B cell (primary cell): ENCODE data around the gene CNPY2. TPM values are rescaled to one million over a fixed set of nuclear protein-coding genes. Genes with fewer than 3 reads are reported as not detected.

Experiments
- ATAC-seq: fragments of 200-7000 bp; cut with Tn5 transposase; one replicate; pipeline ENCODE4 v1.10.0; 2021; ENCODE audit warnings: low read depth, mild to moderate bottlenecking, moderate number of reproducible peaks, moderate library complexity
- CTCF ChIA-PET: fragments of 350-600 bp; sonication (Branson Sonifier 250); formaldehyde crosslinking; loops from one replicate; lab custom pipeline; 2021; ENCODE audit warnings: antibody characterized with exemption, inconsistent platforms; lab: Charles Lee
- POLR2A ChIA-PET: fragments of 350-600 bp; sonication (Branson Sonifier 250); formaldehyde crosslinking; loops from one replicate; lab custom pipeline; 2021; ENCODE audit warnings: antibody characterized with exemption; lab: Charles Lee
- DNase-seq: peaks from one replicate; pipeline ENCODE4 v3.0.0; 2013
- H2AFZ ChIP-seq: 2 replicates; pipeline ENCODE4 v1.6.1; 2012; ENCODE audit warnings: mild to moderate bottlenecking, low read depth, low read length; ENCODE audit not compliant: insufficient read depth, poor library complexity, severe bottlenecking
- H3K27ac ChIP-seq, 2 donors: 1 replicate in 1 of 2; 2 replicates in 1 of 2; pipeline ENCODE4 v1.5.1; 2012 to 2013; ENCODE audit warnings: low read length in 2 of 2, mild to moderate bottlenecking in 2 of 2, moderate library complexity in 1 of 2
- H3K27me3 ChIP-seq, 4 experiments: fragments of 200-600 bp in 1 of 4; sonication (generic) in 1 of 4; replicated peaks in 1 of 4; 1 replicate in 2 of 4; 2 replicates in 2 of 4; pipeline versions ENCODE4 v1.6.1 to v1.7.0; 2013 to 2016; ENCODE audit warnings: low read length in 3 of 4, mild to moderate bottlenecking in 2 of 4, mixed read lengths in 1 of 4, moderate library complexity in 1 of 4; ENCODE audit not compliant: insufficient read depth in 4 of 4, control insufficient read depth in 3 of 4; ENCODE audit errors: control extremely low read depth in 1 of 4
- H3K36me3 ChIP-seq, 2 experiments: replicated peaks in 1 of 2; 1 replicate in 1 of 2; 2 replicates in 1 of 2; pipeline versions ENCODE4 v1.6.1 to v1.7.1; 2013; ENCODE audit warnings: low read length in 1 of 2; ENCODE audit not compliant: insufficient read depth in 2 of 2, control insufficient read depth in 1 of 2; ENCODE audit errors: control extremely low read depth in 1 of 2, extremely low read depth in 1 of 2
- H3K4me1 ChIP-seq, 2 donors: fragments of 200-600 bp in 1 of 2; sonication (generic) in 1 of 2; 1 replicate in 1 of 2; 2 replicates in 1 of 2; pipeline versions ENCODE4 v1.5.1 to v1.6.1; 2013 to 2017; ENCODE audit warnings: low read length in 2 of 2; ENCODE audit not compliant: control insufficient read depth in 2 of 2, insufficient read depth in 2 of 2
- H3K4me2 ChIP-seq: replicated peaks from 2 replicates; pipeline ENCODE3; 2012; ENCODE audit warnings: mild to moderate bottlenecking, low read depth, low read length; ENCODE audit not compliant: poor library complexity, severe bottlenecking
- H3K4me3 ChIP-seq, 5 experiments: fragments of 200-600 bp in 1 of 5; sonication (generic) in 1 of 5; 1 replicate in 3 of 5; 2 replicates in 2 of 5; pipeline versions ENCODE4 v1.5.1 to v1.7.0; 2011 to 2016; ENCODE audit warnings: low read length in 4 of 5, mild to moderate bottlenecking in 4 of 5, low read depth in 2 of 5, control low read depth in 1 of 5, moderate library complexity in 1 of 5; ENCODE audit not compliant: insufficient read depth in 1 of 5; ENCODE audit errors: control extremely low read depth in 1 of 5, extremely low read depth in 1 of 5
- H3K79me2 ChIP-seq: fragments of 200-600 bp; sonication (generic); one replicate; pipeline ENCODE4 v1.6.0; 2016; ENCODE audit warnings: low read length; ENCODE audit not compliant: control insufficient read depth, insufficient read depth
- H3K9ac ChIP-seq: fragments of 200-600 bp; sonication (generic); 2 replicates; pipeline ENCODE4 v1.6.1; 2017; ENCODE audit warnings: mild to moderate bottlenecking, low read length, moderate library complexity
- H3K9me3 ChIP-seq, 3 donors: one replicate each; pipeline versions ENCODE4 v1.6.1 to v1.7.1; 2013; ENCODE audit warnings: low read length in 2 of 3; ENCODE audit not compliant: control insufficient read depth in 2 of 3, insufficient read depth in 1 of 3; ENCODE audit errors: control extremely low read depth in 1 of 3
- H4K20me1 ChIP-seq: 2 replicates; pipeline ENCODE4 v1.6.0; 2012; ENCODE audit warnings: mild to moderate bottlenecking, low read length; ENCODE audit not compliant: insufficient read depth, control insufficient read depth, poor library complexity, severe bottlenecking
- H3K27ac Mint-ChIP-seq: one replicate; pipeline ENCODE4 v1.8.0; 2021; ENCODE audit warnings: mixed read lengths
- H3K27me3 Mint-ChIP-seq: one replicate; pipeline ENCODE4 v1.8.0; 2021; ENCODE audit warnings: mixed read lengths
- H3K4me1 Mint-ChIP-seq: one replicate; pipeline ENCODE4 v1.8.0; 2021; ENCODE audit warnings: mixed read lengths
- H3K4me3 Mint-ChIP-seq: one replicate; pipeline ENCODE4 v1.8.0; 2021; ENCODE audit warnings: mixed read lengths
- H3K9me3 Mint-ChIP-seq: one replicate; pipeline ENCODE4 v1.8.0; 2022; ENCODE audit warnings: mixed read lengths; ENCODE audit not compliant: insufficient read depth
- EZH2 ChIP-seq: IDR thresholded peaks from 2 replicates; pipeline ENCODE4 v1.6.1; 2012; ENCODE audit warnings: borderline replicate concordance, low read depth, mild to moderate bottlenecking, moderate library complexity, low read length; ENCODE audit not compliant: insufficient read depth, poor library complexity, severe bottlenecking
- WGBS: methylation state at CpG from one replicate; pipeline ENCODE4 v1.1.5; 2013; ENCODE audit warnings: missing lambda C conversion rate; ENCODE audit not compliant: insufficient coverage; 5-methylcytosine and 5-hydroxymethylcytosine counted together
- intact Hi-C: fragments of 100-400 bp; cut with micrococcal nuclease; formaldehyde crosslinking; loops from one replicate; pipeline ENCODE4 v1.10.0; 2022
- polyA plus RNA-seq: library from polyadenylated mRNA; depleted of rRNA; stranded (reverse); fragments of >200 nt; gene quantifications from 2 replicates; pipeline ENCODE4 v1.2.3, GENCODE V29; 2012
- small RNA-seq: library from RNA; depleted of rRNA; stranded (forward); fragments of <200 nt; gene quantifications from one replicate; pipeline ENCODE3, GENCODE V24; 2012; ENCODE audit warnings: low replicate concordance, low read depth; ENCODE audit not compliant: insufficient read length
- total RNA-seq, 2 donors: library from RNA; stranded (reverse); fragments of 120-200 nt in 1 of 2; gene quantifications; 1 replicate in 1 of 2; 2 replicates in 1 of 2; pipeline versions ENCODE4 v1.2.3 to v1.2.4, GENCODE V29; 2013 to 2022
- TF ChIP-seq, protein P1 (sequence below): fragments of 200-600 bp; IDR thresholded peaks from one replicate; pipeline ENCODE4 v1.8.0; 2022; ENCODE audit warnings: antibody characterized with exemption, mild to moderate bottlenecking

The CNPY2 gene
- total and polyA plus RNA-seq, 2 donors (not counting 1 experiment from before 2014, with no cell fraction given) = 61.9 to 91.2 TPM

GRCh38 chr12:56260380-56260779, 55.4 kb downstream of the CNPY2 start:
- no peak overlapping the region for H3K4me3 Mint-ChIP-seq
- no peak overlapping the region for H3K27ac ChIP-seq
- no peaks in the 10 kb centered on the region for H3K27me3 ChIP-seq
- no peaks in the 10 kb centered on the region for H3K9me3 Mint-ChIP-seq
- H4K20me1 ChIP-seq = peaks cover 21% of the 10 kb centered on the region
- TF ChIP-seq EZH2 = no peak
- TF ChIP-seq, protein P1, sequence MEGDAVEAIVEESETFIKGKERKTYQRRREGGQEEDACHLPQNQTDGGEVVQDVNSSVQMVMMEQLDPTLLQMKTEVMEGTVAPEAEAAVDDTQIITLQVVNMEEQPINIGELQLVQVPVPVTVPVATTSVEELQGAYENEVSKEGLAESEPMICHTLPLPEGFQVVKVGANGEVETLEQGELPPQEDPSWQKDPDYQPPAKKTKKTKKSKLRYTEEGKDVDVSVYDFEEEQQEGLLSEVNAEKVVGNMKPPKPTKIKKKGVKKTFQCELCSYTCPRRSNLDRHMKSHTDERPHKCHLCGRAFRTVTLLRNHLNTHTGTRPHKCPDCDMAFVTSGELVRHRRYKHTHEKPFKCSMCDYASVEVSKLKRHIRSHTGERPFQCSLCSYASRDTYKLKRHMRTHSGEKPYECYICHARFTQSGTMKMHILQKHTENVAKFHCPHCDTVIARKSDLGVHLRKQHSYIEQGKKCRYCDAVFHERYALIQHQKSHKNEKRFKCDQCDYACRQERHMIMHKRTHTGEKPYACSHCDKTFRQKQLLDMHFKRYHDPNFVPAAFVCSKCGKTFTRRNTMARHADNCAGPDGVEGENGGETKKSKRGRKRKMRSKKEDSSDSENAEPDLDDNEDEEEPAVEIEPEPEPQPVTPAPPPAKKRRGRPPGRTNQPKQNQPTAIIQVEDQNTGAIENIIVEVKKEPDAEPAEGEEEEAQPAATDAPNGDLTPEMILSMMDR = no peak
- H2AFZ ChIP-seq = no peak overlapping the region
- no peak overlapping the region for H3K9ac ChIP-seq
- ChIA-PET POLR2A (no interaction called here), CTCF (interaction anchor here (0.8 to 5.8 kb wide), 5 partner anchors 23 to 142 kb away, joined by 3 to 40 read pairs (median 3); partner anchors contain the start of gene ZC3H10)
- no peak overlapping the region for H3K27ac Mint-ChIP-seq
- intact Hi-C loops = no loop called here
- no peak overlapping the region for H3K4me3 ChIP-seq
- no peaks in the 10 kb centered on the region for H3K9me3 ChIP-seq
- no peak overlapping the region for H3K4me2 ChIP-seq
- peaks cover 18% of the 10 kb centered on the region for H3K4me1 Mint-ChIP-seq
- no peak for ATAC-seq
- H3K36me3 ChIP-seq = peaks cover 0 to 16% of the 10 kb centered on the region in 2 experiments
- peaks cover 16 to 21% of the 10 kb centered on the region in 2 donors for H3K4me1 ChIP-seq
- DNase-seq = no peak
- H3K27me3 Mint-ChIP-seq = no peaks in the 10 kb centered on the region
- WGBS = 100% methylated on average over 4 of the region's 8 CpGs
- peaks cover 32% of the 10 kb centered on the region for H3K79me2 ChIP-seq

Small RNAs within 50 kb of the gene (small RNA-seq; reads per million reads assigned to genes)
- gene RNU7-40P = not detected

Other genes with a start within 250 kb of the CNPY2 start
- gene ERBB3, start 235.8 kb downstream of the CNPY2 start, total RNA-seq = not detected in 2 replicates
- gene ERBB3, start 235.8 kb downstream of the CNPY2 start, polyA plus RNA-seq = 0.06 and 0.10 TPM in 2 replicates
- 77.3 and 84.6 TPM in 2 replicates for gene PA2G4, start 211.4 kb downstream of the CNPY2 start, total RNA-seq
- gene PA2G4, start 211.4 kb downstream of the CNPY2 start, polyA plus RNA-seq = 53.4 and 56.7 TPM in 2 replicates
- 4,341 and 4,738 TPM in 2 replicates for gene RPL41, start 199.4 kb downstream of the CNPY2 start, total RNA-seq
- gene RPL41, start 199.4 kb downstream of the CNPY2 start, polyA plus RNA-seq = 8,499 and 10,371 TPM in 2 replicates
- gene ZC3H10, start 197.7 kb downstream of the CNPY2 start, total RNA-seq = 21.7 and 25.5 TPM in 2 replicates
- 3.3 and 4.7 TPM in 2 replicates for gene ZC3H10, start 197.7 kb downstream of the CNPY2 start, polyA plus RNA-seq
- gene ESYT1, start 187.7 kb downstream of the CNPY2 start, total RNA-seq = 151 and 154 TPM in 2 replicates
- 132 and 162 TPM in 2 replicates for gene ESYT1, start 187.7 kb downstream of the CNPY2 start, polyA plus RNA-seq
- 23.7 and 25.7 TPM in 2 replicates for gene MYL6B, start 163.4 kb downstream of the CNPY2 start, total RNA-seq
- 18.7 and 27.8 TPM in 2 replicates for gene MYL6B, start 163.4 kb downstream of the CNPY2 start, polyA plus RNA-seq
- 645 and 675 TPM in 2 replicates for gene MYL6, start 157.6 kb downstream of the CNPY2 start, total RNA-seq
- gene MYL6, start 157.6 kb downstream of the CNPY2 start, polyA plus RNA-seq = 711 and 892 TPM in 2 replicates
- gene SMARCC2, start 126.5 kb downstream of the CNPY2 start, total RNA-seq = 195 and 198 TPM in 2 replicates
- gene SMARCC2, start 126.5 kb downstream of the CNPY2 start, polyA plus RNA-seq = 56.3 and 70.4 TPM in 2 replicates
- 129 and 134 TPM in 2 replicates for gene RNF41, start 94.1 kb downstream of the CNPY2 start, total RNA-seq
- 107 and 113 TPM in 2 replicates for gene RNF41, start 94.1 kb downstream of the CNPY2 start, polyA plus RNA-seq
- 12.4 and 14.9 TPM in 2 replicates for gene NABP2, start 91.6 kb downstream of the CNPY2 start, total RNA-seq
- 13.1 and 16.1 TPM in 2 replicates for gene NABP2, start 91.6 kb downstream of the CNPY2 start, polyA plus RNA-seq
- 0.41 and 0.69 TPM in 2 replicates for gene SLC39A5, start 85.9 kb downstream of the CNPY2 start, total RNA-seq
- 0.92 and 0.97 TPM in 2 replicates for gene SLC39A5, start 85.9 kb downstream of the CNPY2 start, polyA plus RNA-seq
- gene ANKRD52, start 57.6 kb downstream of the CNPY2 start, total RNA-seq = 46.5 and 54.6 TPM in 2 replicates
- 16.3 and 17.9 TPM in 2 replicates for gene ANKRD52, start 57.6 kb downstream of the CNPY2 start, polyA plus RNA-seq
- 73.5 and 76.3 TPM in 2 replicates for gene COQ10A, start 49.0 kb downstream of the CNPY2 start, total RNA-seq
- 73.6 and 84.5 TPM in 2 replicates for gene COQ10A, start 49.0 kb downstream of the CNPY2 start, polyA plus RNA-seq
- 151 and 154 TPM in 2 replicates for gene CS, start 15.7 kb downstream of the CNPY2 start, total RNA-seq
- 114 and 157 TPM in 2 replicates for gene CS, start 15.7 kb downstream of the CNPY2 start, polyA plus RNA-seq
- gene PAN2, start 18.0 kb upstream of the CNPY2 start, total RNA-seq = 216 and 230 TPM in 2 replicates
- 211 and 266 TPM in 2 replicates for gene PAN2, start 18.0 kb upstream of the CNPY2 start, polyA plus RNA-seq
- gene IL23A, start 22.9 kb upstream of the CNPY2 start, total RNA-seq = 18.5 and 20.5 TPM in 2 replicates
- 24.9 and 32.6 TPM in 2 replicates for gene IL23A, start 22.9 kb upstream of the CNPY2 start, polyA plus RNA-seq
- 298 and 309 TPM in 2 replicates for gene STAT2, start 44.1 kb upstream of the CNPY2 start, total RNA-seq
- gene STAT2, start 44.1 kb upstream of the CNPY2 start, polyA plus RNA-seq = 252 and 261 TPM in 2 replicates
- not detected in 2 replicates for gene APOF, start 46.9 kb upstream of the CNPY2 start, total RNA-seq
- gene APOF, start 46.9 kb upstream of the CNPY2 start, polyA plus RNA-seq = not detected in 2 replicates
- 44.4 and 46.6 TPM in 2 replicates for gene TIMELESS, start 133.4 kb upstream of the CNPY2 start, total RNA-seq
- 17.2 and 24.3 TPM in 2 replicates for gene TIMELESS, start 133.4 kb upstream of the CNPY2 start, polyA plus RNA-seq
- gene MIP, start 138.7 kb upstream of the CNPY2 start, total RNA-seq = not detected in 2 replicates
- gene MIP, start 138.7 kb upstream of the CNPY2 start, polyA plus RNA-seq = not detected in 2 replicates
- 7.4 and 8.0 TPM in 2 replicates for gene SPRYD4, start 152.6 kb upstream of the CNPY2 start, total RNA-seq
- gene SPRYD4, start 152.6 kb upstream of the CNPY2 start, polyA plus RNA-seq = 3.7 and 4.2 TPM in 2 replicates
- 5.3 and 7.2 TPM in 2 replicates for gene GLS2, start 172.2 kb upstream of the CNPY2 start, total RNA-seq
- 3.6 and 5.3 TPM in 2 replicates for gene GLS2, start 172.2 kb upstream of the CNPY2 start, polyA plus RNA-seq
- 5.0 and 7.6 TPM in 2 replicates for gene RBMS2, start 205.8 kb upstream of the CNPY2 start, total RNA-seq
- 0.81 and 1.2 TPM in 2 replicates for gene RBMS2, start 205.8 kb upstream of the CNPY2 start, polyA plus RNA-seq